GM12872 (cell line): Measurements from ENCODE around the gene FBXO28.

Experiments used
- CTCF ChIP-seq: IDR thresholded peaks from 3 replicates; pipeline ENCODE4 v1.5.1; 2011; ENCODE audit warnings: low read depth, mild to moderate bottlenecking, low read length, moderate library complexity; ENCODE audit not compliant: insufficient read depth

FBXO28 gene

GRCh38 chr1:224201853-224202252, 87.9 kb downstream of the FBXO28 start:
- TF ChIP-seq CTCF: no peak

GRCh38 chr1:224203243-224204016, 89.5 kb downstream of the FBXO28 start:
- no peak for TF ChIP-seq CTCF

- no peak for TF ChIP-seq CTCF
Measured at GRCh38 chr1:224205438-224205840, 91.5 kb downstream of the FBXO28 start.

- TF ChIP-seq CTCF: no peak
Measured at GRCh38 chr1:224211206-224211962, 97.5 kb downstream of the FBXO28 start.
